OCI-M1 (cell line): ENCODE data around the gene PRPH.
"Not testable (repeated sequence)": the region's sequence is repeated elsewhere in the genome, so short reads cannot be mapped to it uniquely, and the experiment has no call there.

ENCODE experiments used
- DNase-seq: peaks from one replicate; lab custom pipeline; 2025; lab: John Stamatoyannopoulos, UW

Gene PRPH

DNA sequence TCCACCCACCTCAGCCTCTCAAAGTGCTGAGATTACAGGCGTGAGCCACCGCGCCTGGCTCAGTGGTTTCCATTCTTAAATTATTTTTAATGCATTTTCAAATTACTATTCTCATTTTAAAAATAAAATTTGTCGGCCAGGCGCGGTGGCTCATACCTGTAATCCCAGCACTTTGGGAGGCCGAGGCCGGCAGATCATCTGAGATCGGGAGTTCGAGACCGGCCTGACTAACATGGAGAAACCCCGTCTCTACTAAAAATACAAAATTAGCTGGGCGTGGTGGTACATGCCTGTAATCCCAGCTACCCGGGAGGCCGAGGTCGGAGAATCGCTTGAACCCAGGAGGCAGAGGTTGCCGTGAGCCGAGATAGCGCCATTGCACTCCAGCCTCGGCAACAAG is 38.8 kb downstream of the PRPH start:
- DNase-seq = not testable (repeated sequence)

DNA sequence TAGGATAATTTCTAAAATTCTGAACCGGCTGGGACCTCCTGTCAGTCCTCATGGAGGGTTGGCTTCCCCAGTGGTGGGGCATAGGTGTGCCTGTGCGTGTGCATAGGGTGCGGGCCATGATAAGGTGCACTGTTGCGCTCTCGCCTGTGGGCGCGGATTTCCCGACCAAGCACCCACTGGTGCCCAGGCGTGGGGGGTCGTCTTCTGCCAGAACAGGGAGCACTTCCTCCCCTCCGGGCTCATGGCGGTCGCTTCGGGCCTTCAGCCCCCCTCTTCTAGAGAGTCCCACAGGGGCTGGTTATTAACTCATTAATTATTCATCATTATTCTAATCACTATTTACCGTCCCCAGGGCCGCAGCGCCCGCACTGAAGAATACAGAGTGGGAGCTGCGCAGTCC is 39.3 kb downstream of the PRPH start:
- DNase-seq = no peak

DNA sequence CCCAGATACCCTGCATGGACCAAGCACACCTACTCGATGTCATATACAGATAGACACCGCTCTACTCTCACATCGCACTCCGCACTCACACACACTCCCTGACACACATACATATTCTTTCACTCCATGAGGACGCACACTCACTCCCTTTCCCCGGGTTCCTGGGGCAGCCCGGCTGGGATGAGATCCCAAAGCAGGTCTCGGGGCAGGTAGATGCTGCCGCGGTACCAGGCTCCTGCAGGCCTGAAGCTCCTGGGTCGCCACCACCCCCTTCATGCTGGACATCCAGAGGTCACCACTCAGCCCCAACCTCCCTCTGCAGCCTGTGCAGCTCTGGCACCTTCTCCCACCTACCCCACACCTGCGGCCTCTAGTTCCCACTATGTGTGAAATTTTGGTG is 39.7 kb downstream of the PRPH start:
- no peak for DNase-seq

DNA sequence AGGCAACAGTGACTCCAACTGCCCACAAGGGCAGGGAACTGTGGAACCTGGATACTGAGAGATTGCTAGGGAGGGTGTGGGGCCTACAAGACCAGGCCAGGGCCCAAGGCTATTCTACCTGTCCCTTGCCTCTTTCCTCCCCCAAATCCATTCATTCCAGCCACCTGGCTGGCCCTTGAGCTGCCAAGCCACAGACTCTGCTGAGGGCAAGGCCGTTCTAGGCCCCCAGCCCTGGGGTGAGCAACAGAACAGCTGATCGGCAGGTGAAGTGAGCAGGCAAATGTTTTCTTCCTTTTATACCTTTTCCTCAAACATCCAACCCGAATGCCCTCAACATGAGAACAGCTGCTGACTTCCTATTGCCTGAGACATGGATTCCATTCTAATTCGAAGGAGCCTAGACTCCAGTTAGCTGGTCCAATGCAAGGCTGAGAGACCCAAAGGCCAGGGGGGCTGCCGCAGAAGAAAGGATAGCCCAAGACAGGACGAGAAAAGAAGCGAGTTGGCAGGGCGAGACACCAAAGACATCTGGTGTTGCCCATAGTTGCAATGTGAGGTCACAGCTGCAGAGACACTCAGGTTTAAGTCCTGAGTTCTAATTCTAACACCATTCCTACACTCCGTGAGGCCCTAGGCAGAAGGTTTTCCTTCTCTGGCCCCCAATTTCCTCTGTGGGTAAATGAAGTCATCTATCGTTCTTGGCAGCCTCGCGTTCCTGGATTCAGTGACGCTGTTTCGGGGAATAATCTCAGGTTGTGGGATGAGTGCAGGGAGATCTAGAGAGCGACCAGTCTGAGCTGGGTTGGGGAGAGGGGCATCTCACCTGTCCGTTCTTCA is 40.4 kb downstream of the PRPH start:
- DNase-seq = no peak

DNA sequence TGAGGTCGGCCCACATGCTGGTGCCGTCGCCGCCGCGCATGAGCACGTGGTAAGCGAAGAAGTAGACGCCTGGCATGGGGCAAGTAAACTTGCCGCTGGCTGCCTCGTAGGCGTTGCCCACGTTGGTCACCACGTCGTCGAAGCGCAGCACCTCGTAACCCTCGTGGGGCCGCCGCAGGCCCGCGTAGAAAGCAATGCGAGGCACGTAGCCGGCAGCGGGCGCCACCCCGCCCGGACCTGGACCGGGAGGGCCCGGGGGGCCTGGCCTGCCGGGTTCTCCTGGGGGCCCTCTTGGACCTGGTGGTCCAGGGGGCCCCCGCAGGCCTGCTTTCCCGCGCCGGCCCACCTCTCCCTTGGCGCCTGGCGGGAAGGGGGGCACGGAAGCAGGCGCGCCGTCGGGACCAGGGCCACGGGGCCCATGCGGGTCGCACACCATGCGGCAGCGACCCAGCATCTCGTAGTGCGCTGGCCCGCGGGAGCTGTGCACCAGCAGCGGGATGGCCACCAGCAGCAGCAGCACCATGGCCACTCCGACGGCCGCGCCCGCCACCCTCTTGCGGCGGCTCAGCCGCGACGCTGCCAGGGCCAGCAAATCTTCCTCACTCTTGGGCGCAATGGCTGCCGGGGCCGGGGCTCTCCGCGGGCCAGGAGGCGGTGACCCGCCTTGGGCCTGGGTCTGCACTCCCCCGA is 41.2 kb downstream of the PRPH start:
- no peak for DNase-seq

DNA sequence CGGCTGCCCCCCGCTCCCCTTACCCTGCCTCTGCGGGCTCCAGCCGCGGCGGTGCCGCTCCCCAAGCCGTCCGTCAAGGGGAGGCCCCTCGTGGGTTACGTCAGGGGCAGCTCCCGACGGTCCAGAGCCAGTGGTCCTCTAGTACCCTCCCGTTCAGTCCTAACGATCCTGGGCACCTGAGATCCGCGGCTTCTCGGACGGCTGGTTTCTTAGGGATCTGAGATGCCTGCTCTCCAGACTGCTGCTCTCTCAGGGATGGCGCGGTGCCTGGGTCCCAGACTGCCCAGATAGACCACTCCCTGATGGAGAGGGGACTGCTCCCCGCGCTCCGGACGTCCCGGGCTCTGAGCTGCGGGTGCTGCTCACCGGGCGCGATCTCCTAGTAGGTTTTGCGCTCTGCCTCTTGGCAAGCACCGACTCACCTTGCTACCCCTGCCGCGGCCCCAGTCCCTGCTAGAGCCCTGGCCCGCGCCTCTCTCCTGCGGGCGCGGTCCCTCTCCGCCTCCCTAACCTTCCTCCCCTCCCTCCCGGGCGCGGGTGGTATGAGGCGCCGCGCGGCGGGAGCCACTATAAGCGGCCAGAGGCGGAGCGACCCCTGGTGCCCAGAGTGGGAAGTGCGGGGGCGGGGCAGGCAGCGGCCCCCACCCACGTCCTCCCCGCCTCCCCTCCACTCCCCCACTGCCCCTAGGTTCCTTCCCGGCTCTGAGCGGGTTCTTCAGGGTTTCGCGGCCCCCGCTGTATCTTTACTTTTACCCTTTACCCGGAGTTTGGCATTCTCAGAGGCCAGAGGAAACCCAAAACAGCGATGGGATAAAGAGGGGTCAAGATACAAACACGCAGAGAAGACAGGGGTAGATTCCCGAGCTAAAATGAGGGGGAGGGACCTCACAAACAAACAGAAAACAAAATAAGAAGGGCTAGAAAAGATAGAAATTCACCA is 42.0 kb downstream of the PRPH start, which contains the start of gene C1QL4:
Gene C1QL4, minus strand, starts transcription at position 544 of the 940 bp plus-strand sequence. CDS start 711 bp downstream, outside the sequence.
- peak; percentile 89 for DNase-seq

DNA sequence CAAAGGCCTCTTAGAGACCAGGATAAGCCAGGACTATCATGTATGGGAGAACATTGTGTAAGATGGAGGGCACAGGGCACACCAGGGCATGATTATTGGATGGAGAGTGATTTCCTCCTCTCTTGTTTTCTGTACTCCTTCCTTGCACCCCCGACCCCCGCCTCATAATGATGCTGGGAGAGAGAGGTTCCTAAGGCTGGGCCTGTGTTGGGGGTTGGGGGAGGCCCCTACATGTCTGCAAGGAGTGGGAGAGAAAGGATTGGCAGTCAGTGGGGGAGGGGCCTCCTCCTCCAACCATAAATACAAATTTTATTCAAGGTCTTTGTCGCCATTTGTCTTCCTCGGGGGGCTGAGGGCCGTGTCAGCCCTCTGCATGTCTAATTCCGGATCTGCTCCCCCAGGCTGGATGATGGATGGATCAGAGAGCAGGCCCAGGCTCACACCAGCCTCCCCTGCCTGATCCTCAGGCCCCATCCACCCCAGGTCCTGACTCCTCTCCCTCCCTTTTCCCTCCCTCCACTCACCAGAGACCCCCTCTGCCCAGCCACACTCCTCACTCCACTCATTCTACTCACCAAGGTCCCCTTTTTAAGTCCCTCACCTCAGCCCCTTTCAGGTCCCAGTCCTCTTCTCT is 44.0 kb downstream of the PRPH start:
- no peak for DNase-seq

DNA sequence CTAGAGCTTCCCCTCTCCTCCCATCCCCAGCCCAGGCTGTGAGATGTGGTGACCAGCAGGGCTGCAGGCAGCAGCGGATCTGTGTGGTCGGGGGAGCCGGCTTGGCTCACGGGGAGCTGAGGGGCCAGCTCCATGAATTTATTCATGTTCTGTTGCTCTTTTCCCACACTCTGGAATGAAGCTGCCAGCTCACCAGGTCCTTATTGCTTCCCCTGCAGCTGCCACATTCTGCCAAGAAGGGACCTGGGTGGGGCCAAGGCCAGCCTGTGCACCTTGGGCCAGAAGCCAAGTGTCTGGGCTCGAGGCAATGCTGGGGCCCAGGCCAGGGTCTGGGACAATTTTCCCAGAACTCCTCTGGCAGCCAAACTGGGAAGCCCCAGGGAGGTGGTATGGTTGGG is 44.5 kb downstream of the PRPH start:
- no peak for DNase-seq

DNA sequence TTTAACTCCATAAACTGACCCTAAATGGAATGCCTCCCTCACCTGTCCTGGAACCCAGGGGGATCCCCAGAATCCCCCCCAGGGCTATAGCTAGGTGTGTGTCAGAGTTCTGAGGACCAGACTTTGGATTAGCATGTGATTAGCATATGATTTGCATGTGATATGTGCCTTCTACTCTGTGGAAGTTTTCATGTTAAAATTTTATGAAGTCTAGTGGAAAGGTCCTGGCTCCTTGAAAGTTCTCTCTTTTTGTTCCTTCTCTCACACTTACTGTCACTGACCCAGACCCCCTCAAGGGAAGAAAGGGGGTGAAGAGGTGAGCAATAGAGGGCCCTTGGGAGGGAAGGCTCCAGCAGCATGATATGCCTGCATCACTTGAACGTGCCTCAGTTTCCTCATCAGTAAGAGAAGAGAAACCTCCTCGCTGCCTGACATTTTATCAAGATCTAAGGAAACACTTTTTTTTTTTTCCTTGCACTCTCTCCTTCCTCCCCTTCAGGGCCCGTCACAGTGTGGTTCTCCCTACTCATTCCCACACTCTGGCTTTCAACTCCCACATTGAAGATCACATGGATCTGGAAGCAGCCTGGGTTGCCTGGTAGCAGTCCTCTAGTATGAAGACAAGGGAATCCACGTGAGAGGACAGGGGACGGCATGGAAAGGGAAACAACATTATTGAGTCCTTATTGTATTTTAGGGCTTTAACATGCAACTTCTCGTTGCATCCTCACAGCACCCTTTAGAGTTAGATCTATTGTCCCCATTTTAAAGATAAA is 45.3 kb downstream of the PRPH start:
- no peak for DNase-seq

DNA sequence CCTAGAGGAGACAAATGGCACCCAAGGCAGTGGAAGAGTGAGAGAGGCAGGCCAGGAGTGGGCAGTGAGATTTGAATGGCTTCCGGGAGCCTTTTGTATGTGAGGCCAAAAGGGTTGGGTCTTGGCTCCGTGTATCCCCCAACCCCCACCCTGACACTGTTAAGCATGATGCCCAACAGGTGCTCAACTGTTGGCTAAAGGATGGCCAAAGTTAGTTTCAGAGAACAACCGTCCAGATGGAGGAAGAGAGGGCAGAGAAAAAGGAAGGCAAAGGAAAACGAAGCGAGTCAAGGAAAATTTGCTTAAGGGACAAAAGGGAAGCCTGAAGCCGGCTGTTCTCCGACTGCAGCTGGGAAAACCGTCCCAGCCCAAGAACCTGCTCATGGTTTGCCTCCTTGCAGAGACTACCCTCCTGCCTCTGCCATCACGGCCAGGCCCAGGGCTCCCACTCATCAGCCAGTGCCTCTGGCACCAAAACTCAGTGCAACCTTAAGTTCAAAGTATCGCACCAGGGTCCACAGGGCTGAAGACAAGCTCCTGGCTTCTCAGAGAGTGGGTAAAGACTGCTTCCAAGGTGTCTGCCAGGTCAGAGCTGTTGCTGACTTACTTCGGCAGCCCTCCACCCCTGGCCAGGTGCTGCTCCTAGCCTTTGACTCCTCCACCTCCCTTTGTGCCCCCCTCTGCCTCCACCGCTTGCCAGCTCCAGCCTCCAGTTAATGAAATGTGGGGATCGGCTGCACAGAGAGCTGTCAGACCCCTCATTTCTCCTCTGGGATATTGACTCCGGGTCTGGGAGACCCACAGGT is 46.2 kb downstream of the PRPH start:
- DNase-seq = no peak

DNA sequence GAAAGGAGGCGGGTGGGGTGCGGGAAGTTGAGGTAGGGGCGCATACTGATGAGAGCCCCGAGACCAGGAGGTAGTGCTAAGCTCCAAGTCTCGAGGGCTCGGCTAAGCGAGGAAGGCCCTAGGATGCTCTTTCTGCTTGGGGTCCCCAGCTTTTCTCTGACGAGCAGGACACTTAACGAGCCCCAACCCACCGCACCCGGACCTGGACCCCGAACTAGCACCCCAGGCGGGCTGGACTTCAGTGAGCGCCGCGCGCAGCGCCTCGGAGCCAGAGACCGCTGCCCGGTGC is 46.8 kb downstream of the PRPH start:
- DNase-seq = no peak

DNA sequence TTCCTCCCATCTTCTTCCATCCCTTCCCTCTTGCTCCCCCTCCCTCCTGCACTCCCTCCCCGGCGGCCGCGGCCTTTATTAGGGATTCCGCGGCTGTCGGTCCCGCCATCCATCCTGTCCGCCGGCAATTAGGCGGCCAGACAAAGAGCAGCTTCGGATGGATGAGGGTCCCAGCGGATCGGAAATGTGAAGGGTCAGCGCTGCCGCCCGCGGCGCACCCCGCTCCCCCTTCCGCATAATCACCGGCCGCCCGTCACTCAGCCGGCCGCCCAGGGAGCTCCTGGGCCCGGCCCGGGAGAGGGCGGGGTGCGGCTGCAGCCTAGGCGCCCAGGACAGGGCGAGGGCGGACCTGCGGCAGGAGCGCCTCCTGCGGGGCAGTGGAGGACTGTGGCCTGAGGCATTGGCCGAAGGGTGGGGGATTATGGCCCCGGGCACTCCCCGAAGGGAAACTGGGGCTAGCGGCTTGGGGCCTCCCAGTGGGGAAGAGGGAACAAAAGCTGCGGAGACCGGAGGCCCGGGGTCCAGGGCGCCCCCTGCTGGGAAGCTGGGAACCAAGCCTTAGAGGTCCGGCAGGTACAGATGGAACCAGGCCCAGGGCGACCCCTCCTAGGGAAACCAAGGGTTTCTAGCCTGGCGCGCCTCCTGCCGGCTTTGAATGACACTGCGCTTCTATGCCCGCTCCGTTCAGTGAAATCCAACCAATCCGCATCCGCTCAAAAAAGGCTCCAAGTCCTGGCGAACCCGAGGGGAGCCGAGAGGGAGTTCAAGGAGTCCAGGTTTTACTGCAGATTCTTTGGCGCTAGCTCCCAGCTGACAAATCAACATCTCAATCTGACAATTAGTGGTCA is 47.3 kb downstream of the PRPH start:
- DNase-seq = peak; percentile 97

DNA sequence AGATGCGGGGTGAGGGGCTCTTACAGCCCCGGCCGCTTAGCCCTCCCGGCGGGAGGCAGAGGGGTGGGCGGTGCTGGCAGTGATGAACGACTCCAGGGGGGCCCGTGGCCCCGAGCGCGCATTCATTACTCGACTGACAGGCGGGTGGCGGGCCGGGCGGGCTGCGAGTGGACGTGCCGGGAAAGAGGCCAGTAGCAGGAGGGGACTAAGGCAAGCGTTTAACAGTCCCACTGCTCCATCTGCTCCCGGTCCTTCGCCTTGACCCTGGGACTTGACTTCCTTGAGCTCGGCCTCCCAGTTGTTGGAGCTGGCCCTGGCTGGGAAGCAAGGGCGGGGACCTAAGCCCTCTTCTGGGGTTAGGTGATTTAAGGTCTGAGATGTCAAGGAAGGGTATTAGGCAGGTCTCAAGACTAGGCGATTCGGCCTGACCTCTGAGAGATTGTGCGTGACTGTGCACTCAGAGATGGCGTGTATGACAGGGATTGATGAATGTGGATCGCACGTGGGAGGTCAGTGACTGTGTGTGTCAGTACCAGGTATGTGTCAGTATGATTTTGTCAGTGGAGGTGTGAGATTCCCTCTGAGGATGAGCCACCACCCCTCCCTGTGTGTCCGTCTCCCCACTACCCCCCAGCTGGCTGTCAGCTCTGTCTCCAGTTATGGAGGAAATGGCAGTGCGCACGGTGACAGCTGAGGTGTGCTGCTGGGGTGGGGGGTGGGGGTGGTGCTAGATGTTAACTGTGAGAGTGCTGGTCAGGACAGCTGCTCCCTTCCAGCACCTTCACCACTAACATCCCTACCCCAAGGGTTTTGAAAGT is 48.2 kb downstream of the PRPH start:
- DNase-seq = no peak

DNA sequence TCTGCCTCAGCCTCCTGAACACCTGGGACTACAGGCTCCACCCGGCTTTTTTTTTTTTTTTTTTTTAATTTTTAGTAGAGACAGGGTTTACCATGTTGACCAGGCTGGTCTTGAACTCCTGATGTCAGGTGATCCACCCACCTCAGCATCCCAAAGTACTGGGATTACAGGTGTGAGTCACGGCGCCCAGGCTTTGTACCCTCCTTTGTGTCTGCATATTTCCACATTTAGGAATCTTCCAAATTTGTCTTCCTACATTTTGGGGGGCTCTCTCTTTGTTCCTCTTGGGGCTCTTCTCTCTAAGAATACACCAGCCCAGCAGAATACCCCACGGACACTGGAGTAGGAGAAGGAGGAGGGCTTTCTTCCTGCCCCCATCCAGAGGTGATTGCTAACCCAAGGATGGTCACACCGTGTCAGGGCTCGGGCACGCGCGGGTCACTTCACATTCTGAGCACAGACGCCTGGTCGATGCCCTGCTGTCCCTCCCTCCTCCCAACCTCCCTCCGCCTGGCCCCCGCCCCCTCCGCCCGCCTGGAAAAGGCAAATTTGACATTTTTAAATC is 49.6 kb downstream of the PRPH start:
- DNase-seq = no peak

DNA sequence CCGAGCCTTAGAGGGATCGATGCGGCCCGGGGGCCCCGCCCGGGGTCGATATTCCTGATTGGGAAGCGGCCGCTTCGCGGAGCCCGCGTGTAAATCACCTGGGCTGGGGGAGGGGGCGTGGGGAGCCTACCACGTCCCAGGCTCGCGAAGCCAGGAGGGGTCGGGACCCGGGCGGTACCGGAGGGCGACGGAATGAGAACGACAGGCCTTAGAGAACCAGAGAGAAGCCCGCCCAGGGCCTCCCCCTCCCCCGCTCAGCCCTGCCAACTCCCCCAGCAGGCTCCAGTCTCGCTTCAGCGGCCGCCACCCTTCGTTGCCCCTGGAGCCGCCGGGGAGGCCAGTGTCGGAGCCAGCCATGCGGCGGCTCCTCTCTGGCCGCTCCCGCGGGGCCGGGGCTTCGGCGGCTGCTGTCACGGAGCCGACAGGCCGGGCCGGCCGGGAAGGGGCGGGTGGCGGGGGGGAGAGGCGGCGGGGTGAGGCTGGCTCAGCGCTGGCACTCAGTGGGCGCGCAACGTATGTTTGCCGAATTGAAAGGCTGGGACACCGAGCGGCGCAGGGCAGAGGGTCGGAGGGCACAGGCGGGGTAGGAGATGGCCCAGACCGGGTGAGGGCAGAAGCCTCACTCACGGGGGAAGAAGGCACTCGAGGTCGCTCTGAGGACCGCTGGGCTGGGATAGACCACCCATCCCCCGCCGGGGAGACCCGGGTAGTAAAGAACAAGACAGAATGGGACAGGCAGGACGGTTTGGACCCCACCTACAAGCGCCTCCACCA is 50.3 kb downstream of the PRPH start:
- no peak for DNase-seq

DNA sequence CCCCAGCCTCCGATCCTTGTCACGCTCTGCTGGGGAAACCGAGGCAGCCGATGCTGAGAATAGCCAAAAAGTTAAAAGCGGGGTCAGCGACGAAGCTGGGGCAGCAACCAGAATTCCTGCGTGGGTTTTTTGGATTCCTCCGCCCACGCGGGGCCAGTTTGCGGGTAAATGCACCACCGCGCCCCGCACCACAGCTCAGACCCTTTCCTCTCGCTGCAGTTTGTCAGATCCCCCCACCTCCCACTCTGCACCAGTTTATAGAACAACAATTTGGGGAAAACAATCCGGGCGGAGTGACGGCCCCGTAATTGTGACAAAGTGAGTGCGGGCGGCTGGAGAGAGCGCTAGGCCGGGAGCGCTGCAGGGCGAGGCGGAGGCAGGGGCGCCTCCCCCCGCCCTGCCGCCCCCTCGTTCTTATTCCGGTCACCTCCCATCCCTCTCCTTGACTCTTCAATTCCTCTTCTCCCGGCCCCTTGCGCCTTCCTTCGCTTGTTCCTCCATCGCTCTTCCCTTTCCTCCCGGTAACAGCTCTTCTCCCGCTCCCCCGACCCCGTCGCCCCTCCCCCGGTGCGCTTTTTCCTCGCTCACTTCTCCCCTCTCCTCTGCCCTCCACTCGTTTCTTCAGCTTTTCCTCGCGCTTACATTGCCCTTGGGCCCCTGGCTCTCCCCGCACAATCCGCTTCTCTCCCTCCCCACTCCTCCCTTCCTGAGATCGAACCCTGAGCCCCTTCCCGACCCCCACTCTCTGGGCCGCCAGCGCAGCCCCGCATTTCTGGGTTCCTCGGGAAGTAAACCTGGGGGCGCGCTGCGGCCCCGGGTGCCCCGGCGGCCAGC is 51.1 kb downstream of the PRPH start:
- no peak for DNase-seq
